ENCODE data around the gene LARP6.
"Not testable (repeated sequence)": the region's sequence is repeated elsewhere in the genome, so short reads cannot be mapped to it uniquely, and the experiment has no call there.

The LARP6 gene

GRCh38 chr15:70853973-70854665, at the start of gene LARP6:
TSS of gene LARP6 (minus strand) at chr15:70854157. CDS start at chr15:70854088, 69 bp downstream.
- H3K4me1 Mint-ChIP-seq (ENCODE audit: low read depth) = peaks cover 4% of the 10 kb centered on the region
- H3K27ac Mint-ChIP-seq = no peak within 1 kb of the TSS
- H3K27me3 Mint-ChIP-seq = peaks cover 76% of the 10 kb centered on the region
- H3K36me3 Mint-ChIP-seq (ENCODE audit: low read depth) = no peaks in the 10 kb centered on the region
- H3K4me3 Mint-ChIP-seq = peak within 1 kb of the TSS; percentile 61
- H3K9me3 Mint-ChIP-seq = no peaks in the 10 kb centered on the region
- intact Hi-C loops (cut with micrococcal nuclease) = no loop called here

GRCh38 chr15:70902107-70902506, 48.1 kb upstream of the LARP6 start:
- intact Hi-C loops (cut with micrococcal nuclease) = no loop called here
- Mint-ChIP-seq H3K9me3 (peaks cover 8% of the 10 kb centered on the region), H3K4me1 (ENCODE audit: low read depth) (no peaks in the 10 kb centered on the region), H3K36me3 (ENCODE audit: low read depth) (no peaks in the 10 kb centered on the region), H3K4me3 (no peak overlapping the region), H3K27ac (no peak overlapping the region), H3K27me3 (no peaks in the 10 kb centered on the region)

GRCh38 chr15:70892912-70893560, 39.1 kb upstream of the LARP6 start:
- intact Hi-C loops (cut with micrococcal nuclease) = no loop called here
- Mint-ChIP-seq H3K4me1 (ENCODE audit: low read depth) (peaks cover 16% of the 10 kb centered on the region), H3K27me3 (peaks cover 9% of the 10 kb centered on the region)

GRCh38 chr15:70892002-70892911, 38.3 kb upstream of the LARP6 start, which contains the start of the genes LRRC49 and THAP10:
TSS of gene LRRC49 (plus strand) at chr15:70892826. CDS start at chr15:70892895, 69 bp downstream.
TSS of gene THAP10 (minus strand) at chr15:70892433. CDS start at chr15:70892272, 161 bp downstream.
- intact Hi-C loops (cut with micrococcal nuclease) = no loop called here
- Mint-ChIP-seq H3K4me3 (peak within 1 kb of the TSS; percentile 89), H3K36me3 (ENCODE audit: low read depth) (peaks cover 8% of the 10 kb centered on the region), H3K4me1 (ENCODE audit: low read depth) (peaks cover 16% of the 10 kb centered on the region), H3K27me3 (peaks cover 9% of the 10 kb centered on the region), H3K9me3 (no peaks in the 10 kb centered on the region), H3K27ac (peak within 1 kb of the TSS; percentile 81)

More at GRCh38 chr15:70892912-70893560, 39.1 kb upstream of the LARP6 start:
- Mint-ChIP-seq H3K27ac (peak overlapping the region; percentile 81), H3K4me3 (peak overlapping the region; percentile 89), H3K36me3 (ENCODE audit: low read depth) (peaks cover 8% of the 10 kb centered on the region), H3K9me3 (no peaks in the 10 kb centered on the region)

GRCh38 chr15:70882361-70882760, 28.4 kb upstream of the LARP6 start:
- no peaks in the 10 kb centered on the region for H3K36me3 Mint-ChIP-seq (ENCODE audit: low read depth)
- H3K9me3 Mint-ChIP-seq = no peaks in the 10 kb centered on the region
- H3K27me3 Mint-ChIP-seq = peaks cover 2% of the 10 kb centered on the region
- no peaks in the 10 kb centered on the region for H3K4me1 Mint-ChIP-seq (ENCODE audit: low read depth)
- intact Hi-C loops (cut with micrococcal nuclease) = no loop called here
- H3K4me3 Mint-ChIP-seq = no peak overlapping the region
- no peak overlapping the region for H3K27ac Mint-ChIP-seq

GRCh38 chr15:70880781-70881180, 26.8 kb upstream of the LARP6 start:
- intact Hi-C loops (cut with micrococcal nuclease) = no loop called here
- Mint-ChIP-seq H3K9me3 (no peaks in the 10 kb centered on the region), H3K36me3 (ENCODE audit: low read depth) (no peaks in the 10 kb centered on the region), H3K27ac (no peak overlapping the region), H3K27me3 (no peaks in the 10 kb centered on the region), H3K4me1 (ENCODE audit: low read depth) (no peaks in the 10 kb centered on the region), H3K4me3 (no peak overlapping the region)

- no peak overlapping the region for H3K27ac Mint-ChIP-seq
- intact Hi-C loops (cut with micrococcal nuclease) = no loop called here
- no peaks in the 10 kb centered on the region for H3K36me3 Mint-ChIP-seq (ENCODE audit: low read depth)
- H3K4me1 Mint-ChIP-seq (ENCODE audit: low read depth) = no peaks in the 10 kb centered on the region
- H3K4me3 Mint-ChIP-seq = no peak overlapping the region
- H3K27me3 Mint-ChIP-seq = peaks cover 4% of the 10 kb centered on the region
- no peaks in the 10 kb centered on the region for H3K9me3 Mint-ChIP-seq
Measured at GRCh38 chr15:70879401-70879800, 25.4 kb upstream of the LARP6 start.

GRCh38 chr15:70876683-70877082, 22.7 kb upstream of the LARP6 start:
- H3K4me3 Mint-ChIP-seq = no peak overlapping the region
- no peaks in the 10 kb centered on the region for H3K9me3 Mint-ChIP-seq
- intact Hi-C loops (cut with micrococcal nuclease) = no loop called here
- H3K36me3 Mint-ChIP-seq (ENCODE audit: low read depth) = no peaks in the 10 kb centered on the region
- H3K27me3 Mint-ChIP-seq = peaks cover 9% of the 10 kb centered on the region
- no peak overlapping the region for H3K27ac Mint-ChIP-seq
- H3K4me1 Mint-ChIP-seq (ENCODE audit: low read depth) = no peaks in the 10 kb centered on the region

GRCh38 chr15:70876011-70876410, 22.1 kb upstream of the LARP6 start:
- H3K27me3 Mint-ChIP-seq = peaks cover 9% of the 10 kb centered on the region
- no peak overlapping the region for H3K4me3 Mint-ChIP-seq
- intact Hi-C loops (cut with micrococcal nuclease) = no loop called here
- H3K27ac Mint-ChIP-seq = no peak overlapping the region
- H3K36me3 Mint-ChIP-seq (ENCODE audit: low read depth) = no peaks in the 10 kb centered on the region
- no peaks in the 10 kb centered on the region for H3K9me3 Mint-ChIP-seq
- H3K4me1 Mint-ChIP-seq (ENCODE audit: low read depth) = no peaks in the 10 kb centered on the region

GRCh38 chr15:70875001-70875782, 21.2 kb upstream of the LARP6 start:
- Mint-ChIP-seq H3K36me3 (ENCODE audit: low read depth) (no peaks in the 10 kb centered on the region), H3K4me3 (no peak overlapping the region), H3K27ac (no peak overlapping the region), H3K4me1 (ENCODE audit: low read depth) (no peaks in the 10 kb centered on the region), H3K27me3 (peaks cover 9% of the 10 kb centered on the region), H3K9me3 (no peaks in the 10 kb centered on the region)
- intact Hi-C loops (cut with micrococcal nuclease) = no loop called here

- Mint-ChIP-seq H3K36me3 (ENCODE audit: low read depth) (no peaks in the 10 kb centered on the region), H3K9me3 (no peaks in the 10 kb centered on the region), H3K27ac (no peak overlapping the region), H3K4me3 (no peak overlapping the region), H3K27me3 (peaks cover 9% of the 10 kb centered on the region), H3K4me1 (ENCODE audit: low read depth) (no peaks in the 10 kb centered on the region)
- intact Hi-C loops (cut with micrococcal nuclease) = no loop called here
Measured at GRCh38 chr15:70873232-70874054, 19.5 kb upstream of the LARP6 start.

- H3K27ac Mint-ChIP-seq; H3K4me1 Mint-ChIP-seq (ENCODE audit: low read depth); H3K27me3 Mint-ChIP-seq; H3K36me3 Mint-ChIP-seq (ENCODE audit: low read depth); H3K4me3 Mint-ChIP-seq; intact Hi-C loops (cut with micrococcal nuclease); H3K9me3 Mint-ChIP-seq: not testable (repeated sequence)
Measured at GRCh38 chr15:70871490-70871889, 17.5 kb upstream of the LARP6 start.

- Mint-ChIP-seq H3K27ac (no peak overlapping the region), H3K9me3 (no peaks in the 10 kb centered on the region), H3K4me3 (no peak overlapping the region), H3K4me1 (ENCODE audit: low read depth) (no peaks in the 10 kb centered on the region), H3K27me3 (peaks cover 8% of the 10 kb centered on the region), H3K36me3 (ENCODE audit: low read depth) (no peaks in the 10 kb centered on the region)
- intact Hi-C loops (cut with micrococcal nuclease) = no loop called here
Measured at GRCh38 chr15:70870051-70870450, 16.1 kb upstream of the LARP6 start.
